Activated naive CD4-positive, alpha-beta T cell treated with anti-CD3 and anti-CD28 coated beads, Interleukin-2, amount 10 ng/mL, durations not matched to agents 7 days and 5 days (primary cell): ENCODE measurements around the gene UXS1.

ENCODE experiments used
- CTCF ChIA-PET: fragments of 350-600 bp; sonication (Branson Sonifier 250); formaldehyde crosslinking; loops from one replicate; lab custom pipeline; 2021; ENCODE audit warnings: antibody characterized with exemption; lab: Charles Lee
- DNase-seq: peaks from one replicate; pipeline ENCODE4 v3.0.0-alpha.2; 2020
- H3K27ac Mint-ChIP-seq: one replicate; pipeline ENCODE4 v1.8.0; 2021; ENCODE audit warnings: mild to moderate bottlenecking, moderate library complexity, mixed read lengths
- H3K27me3 Mint-ChIP-seq: one replicate; pipeline ENCODE4 v1.8.0; 2021; ENCODE audit warnings: mild to moderate bottlenecking, mixed read lengths
- H3K36me3 Mint-ChIP-seq: one replicate; pipeline ENCODE4 v1.8.0; 2021; ENCODE audit warnings: mixed read lengths
- H3K4me1 Mint-ChIP-seq: one replicate; pipeline ENCODE4 v1.8.0; 2021; ENCODE audit warnings: mixed read lengths
- H3K4me3 Mint-ChIP-seq: one replicate; pipeline ENCODE4 v1.8.0; 2021; ENCODE audit warnings: mild to moderate bottlenecking, moderate library complexity, mixed read lengths
- H3K9me3 Mint-ChIP-seq: one replicate; pipeline ENCODE4 v1.8.0; 2021; ENCODE audit warnings: mixed read lengths

The UXS1 gene

GRCh38 chr2:106181064-106181463 is 13.0 kb downstream of the UXS1 start:
- no peaks in the 10 kb centered on the region for H3K9me3 Mint-ChIP-seq
- no peak overlapping the region for H3K27ac Mint-ChIP-seq
- no peak overlapping the region for H3K4me3 Mint-ChIP-seq
- no peak for DNase-seq
- peaks cover 52% of the 10 kb centered on the region for H3K4me1 Mint-ChIP-seq
- H3K27me3 Mint-ChIP-seq, result no peaks in the 10 kb centered on the region
- CTCF ChIA-PET, result interaction anchor here (0.6 kb wide), 1 partner anchor 12 kb away, joined by 3 read pairs; no protein-coding TSS in a partner anchor
- H3K36me3 Mint-ChIP-seq, result peaks cover 32% of the 10 kb centered on the region

DNA sequence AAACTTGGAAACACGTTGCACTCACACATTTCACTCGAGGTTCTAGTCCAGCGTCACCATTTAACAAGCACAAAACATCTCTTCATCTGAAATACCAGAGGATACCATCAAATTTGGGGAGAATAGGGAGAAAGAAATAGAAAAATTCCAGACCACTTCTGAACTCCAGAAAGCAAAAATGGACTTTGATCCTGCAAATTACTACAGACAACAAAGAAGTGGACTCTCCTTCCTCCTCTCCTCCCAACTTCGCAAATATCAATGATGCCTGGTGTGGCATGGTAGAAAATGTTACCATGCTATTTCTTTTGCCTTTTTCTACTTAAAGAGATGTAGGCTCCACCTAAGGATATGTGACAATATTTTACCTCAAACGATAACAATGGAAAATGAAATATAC is 13.5 kb downstream of the UXS1 start:
- CTCF ChIA-PET, result no interaction called here
- no peaks in the 10 kb centered on the region for H3K27me3 Mint-ChIP-seq

GRCh38 chr2:106178716-106179115 is 15.4 kb downstream of the UXS1 start:
- no peak for DNase-seq
- Mint-ChIP-seq H3K4me1 (peaks cover 39% of the 10 kb centered on the region), H3K27me3 (no peaks in the 10 kb centered on the region), H3K4me3 (no peak overlapping the region), H3K36me3 (peaks cover 20% of the 10 kb centered on the region), H3K27ac (no peak overlapping the region), H3K9me3 (no peaks in the 10 kb centered on the region)
- CTCF ChIA-PET, result no interaction called here

More for the DNA sequence above, 13.5 kb downstream of the UXS1 start:
- no peak for DNase-seq
- H3K4me3 Mint-ChIP-seq, result no peak overlapping the region
- H3K4me1 Mint-ChIP-seq, result peaks cover 52% of the 10 kb centered on the region
- H3K27ac Mint-ChIP-seq, result no peak overlapping the region
- H3K9me3 Mint-ChIP-seq, result no peaks in the 10 kb centered on the region
- H3K36me3 Mint-ChIP-seq, result peaks cover 28% of the 10 kb centered on the region

- no peak overlapping the region for H3K27ac Mint-ChIP-seq
- DNase-seq, result no peak
- peaks cover 33% of the 10 kb centered on the region for H3K4me1 Mint-ChIP-seq
- no peaks in the 10 kb centered on the region for H3K9me3 Mint-ChIP-seq
- no peaks in the 10 kb centered on the region for H3K27me3 Mint-ChIP-seq
- CTCF ChIA-PET, result no interaction called here
- peaks cover 18% of the 10 kb centered on the region for H3K36me3 Mint-ChIP-seq
- H3K4me3 Mint-ChIP-seq, result no peak overlapping the region
Observed at GRCh38 chr2:106177581-106177980, 16.5 kb downstream of the UXS1 start.

- H3K27me3 Mint-ChIP-seq, result no peaks in the 10 kb centered on the region
- H3K4me1 Mint-ChIP-seq, result peaks cover 24% of the 10 kb centered on the region
- peak overlapping the region; percentile 30 for H3K27ac Mint-ChIP-seq
- peaks cover 13% of the 10 kb centered on the region for H3K36me3 Mint-ChIP-seq
- no peak overlapping the region for H3K4me3 Mint-ChIP-seq
- CTCF ChIA-PET, result no interaction called here
- no peak for DNase-seq
- H3K9me3 Mint-ChIP-seq, result no peaks in the 10 kb centered on the region
Observed at GRCh38 chr2:106176446-106177099, 17.5 kb downstream of the UXS1 start.

DNA sequence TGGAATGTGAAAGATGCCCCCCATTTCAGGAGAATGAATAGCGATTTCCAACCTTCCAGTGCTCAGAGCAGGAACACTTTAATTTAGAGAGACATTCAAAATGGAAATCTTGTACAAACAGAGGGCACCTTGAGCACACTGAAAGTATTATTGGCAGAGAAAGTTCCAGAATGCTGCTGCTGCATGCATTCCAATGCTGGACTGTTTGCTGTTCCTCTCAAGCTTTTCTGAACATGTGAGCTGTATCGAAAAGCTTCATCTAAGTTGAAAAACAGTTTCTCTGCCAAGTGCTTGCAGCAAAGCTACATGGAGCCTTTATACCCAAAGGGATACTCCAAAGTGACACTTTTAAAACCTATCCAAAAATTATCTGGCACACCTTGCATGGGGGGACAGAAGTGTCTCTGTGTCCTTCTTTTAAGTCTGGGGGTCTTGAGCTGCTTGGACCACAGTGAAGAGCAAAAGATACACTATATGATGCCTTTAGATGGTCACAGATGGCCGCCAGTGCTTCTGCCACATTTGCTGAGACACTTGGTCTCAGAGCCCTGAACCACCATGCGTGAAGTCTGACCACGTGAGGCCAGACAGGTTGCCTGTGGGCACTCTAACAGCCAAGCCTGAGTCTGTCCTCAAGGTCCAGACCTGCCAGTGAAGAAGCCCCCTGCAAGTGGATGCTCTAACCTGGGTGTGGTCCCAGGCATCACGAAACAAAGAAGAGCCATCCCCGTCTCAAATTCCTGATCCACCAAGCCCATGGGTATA is 18.8 kb downstream of the UXS1 start:
- Mint-ChIP-seq H3K27ac (no peak overlapping the region), H3K36me3 (peaks cover 15% of the 10 kb centered on the region), H3K9me3 (no peaks in the 10 kb centered on the region), H3K4me3 (no peak overlapping the region), H3K4me1 (peaks cover 25% of the 10 kb centered on the region), H3K27me3 (no peaks in the 10 kb centered on the region)
- CTCF ChIA-PET, result no interaction called here
- DNase-seq, result no peak

- CTCF ChIA-PET, result no interaction called here
- H3K4me3 Mint-ChIP-seq, result no peak overlapping the region
- no peak overlapping the region for H3K27ac Mint-ChIP-seq
- H3K36me3 Mint-ChIP-seq, result peaks cover 21% of the 10 kb centered on the region
- no peaks in the 10 kb centered on the region for H3K27me3 Mint-ChIP-seq
- H3K4me1 Mint-ChIP-seq, result peaks cover 25% of the 10 kb centered on the region
- DNase-seq, result no peak
- no peaks in the 10 kb centered on the region for H3K9me3 Mint-ChIP-seq
Observed at GRCh38 chr2:106174056-106174455, 20.0 kb downstream of the UXS1 start.

DNA sequence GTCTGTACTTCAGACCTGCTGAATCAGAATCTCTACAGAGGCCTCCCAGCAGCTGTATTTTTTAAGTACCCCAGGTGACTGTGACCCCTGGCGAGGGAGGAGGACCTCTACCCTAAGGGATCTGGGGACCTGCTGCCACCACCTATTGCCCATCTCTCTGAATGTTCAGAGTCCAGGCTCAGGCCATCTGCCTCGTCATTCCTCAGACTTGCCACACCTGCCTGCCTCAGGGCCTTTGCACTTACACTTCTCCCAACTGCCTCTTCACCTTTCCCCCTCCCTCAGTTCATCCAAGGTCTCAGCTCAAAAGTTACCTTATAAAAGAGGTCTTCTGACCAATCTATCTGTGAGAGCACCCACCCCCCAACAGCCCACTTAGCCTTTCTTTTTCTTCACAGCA is 21.5 kb downstream of the UXS1 start:
- Mint-ChIP-seq H3K4me3 (no peak overlapping the region), H3K27me3 (no peaks in the 10 kb centered on the region), H3K9me3 (no peaks in the 10 kb centered on the region), H3K36me3 (peaks cover 20% of the 10 kb centered on the region), H3K4me1 (peaks cover 29% of the 10 kb centered on the region), H3K27ac (no peak overlapping the region)
- CTCF ChIA-PET, result interaction anchor here (1.3 kb wide), 1 partner anchor 10 kb away, joined by 3 read pairs; no protein-coding TSS in a partner anchor
- no peak for DNase-seq

GRCh38 chr2:106168657-106169056 is 25.4 kb downstream of the UXS1 start:
- Mint-ChIP-seq H3K36me3 (peaks cover 32% of the 10 kb centered on the region), H3K4me3 (no peak overlapping the region), H3K9me3 (no peaks in the 10 kb centered on the region), H3K4me1 (peaks cover 51% of the 10 kb centered on the region), H3K27me3 (no peaks in the 10 kb centered on the region), H3K27ac (no peak overlapping the region)
- no peak for DNase-seq
- CTCF ChIA-PET, result no interaction called here

DNA sequence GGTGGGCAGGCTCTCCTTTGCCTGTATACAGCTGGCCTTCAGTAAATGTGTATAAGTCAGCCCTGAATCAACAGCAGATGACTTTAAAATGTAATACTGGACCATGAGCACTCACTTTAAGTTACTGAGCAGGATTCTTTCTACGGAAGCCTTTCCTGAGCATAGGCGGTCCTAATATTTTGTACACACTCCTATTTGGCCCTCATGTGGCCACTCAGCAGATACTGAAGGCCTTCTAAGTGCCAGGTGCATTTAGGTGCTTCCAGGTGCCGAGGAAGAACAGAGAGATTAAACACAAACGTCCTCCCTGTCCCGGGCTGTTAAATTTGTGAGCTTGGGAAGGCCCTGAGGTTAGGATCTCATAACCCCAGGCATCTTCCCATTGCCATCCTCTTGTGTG is 27.0 kb downstream of the UXS1 start:
- Mint-ChIP-seq H3K27ac (peak overlapping the region; percentile 3), H3K4me1 (peaks cover 59% of the 10 kb centered on the region), H3K36me3 (peaks cover 40% of the 10 kb centered on the region), H3K4me3 (no peak overlapping the region), H3K9me3 (no peaks in the 10 kb centered on the region), H3K27me3 (no peaks in the 10 kb centered on the region)
- CTCF ChIA-PET, result interaction anchor here (1.4 kb wide), 1 partner anchor 58 kb away, joined by 3 read pairs; no protein-coding TSS in a partner anchor
- DNase-seq, result no peak

- no peak overlapping the region for H3K27ac Mint-ChIP-seq
- H3K4me1 Mint-ChIP-seq, result peaks cover 74% of the 10 kb centered on the region
- no peak for DNase-seq
- no peak overlapping the region for H3K4me3 Mint-ChIP-seq
- H3K36me3 Mint-ChIP-seq, result peaks cover 49% of the 10 kb centered on the region
- no peaks in the 10 kb centered on the region for H3K27me3 Mint-ChIP-seq
- CTCF ChIA-PET, result no interaction called here
- H3K9me3 Mint-ChIP-seq, result no peaks in the 10 kb centered on the region
Observed at GRCh38 chr2:106165561-106165960, 28.5 kb downstream of the UXS1 start.

- Mint-ChIP-seq H3K9me3 (no peaks in the 10 kb centered on the region), H3K27ac (peak overlapping the region; percentile 86)
Observed at GRCh38 chr2:106165029-106165428, 29.1 kb downstream of the UXS1 start.

DNA sequence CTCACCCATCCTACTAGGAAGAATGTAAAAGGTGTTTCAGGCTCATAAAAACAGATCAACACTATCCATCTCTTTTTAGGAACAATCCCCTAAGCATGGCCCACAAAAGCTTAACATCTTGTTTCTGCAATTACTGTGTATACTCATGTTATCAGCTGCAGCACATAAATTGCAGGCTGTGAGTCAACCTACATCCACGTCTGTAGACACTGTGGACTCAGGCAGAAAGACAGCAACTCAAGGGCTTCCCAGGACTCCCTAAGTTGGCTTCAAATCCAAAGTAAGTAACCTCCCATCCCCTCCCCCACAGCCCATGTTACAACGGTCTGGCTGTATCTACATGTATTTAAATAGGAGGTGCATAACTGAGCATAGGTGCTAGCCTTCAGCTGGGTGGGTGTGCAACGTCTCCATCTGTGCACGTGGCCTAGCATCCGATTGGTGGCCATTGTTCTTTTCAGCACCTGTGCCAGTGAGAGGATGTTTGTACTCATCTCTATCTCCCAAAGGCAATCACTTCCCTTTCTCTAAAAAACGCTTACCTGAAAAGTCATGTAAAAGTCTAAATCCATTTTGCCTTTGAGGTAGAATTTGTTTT is 30.1 kb downstream of the UXS1 start:
- Mint-ChIP-seq H3K9me3 (no peaks in the 10 kb centered on the region), H3K36me3 (peaks cover 51% of the 10 kb centered on the region), H3K27me3 (no peaks in the 10 kb centered on the region), H3K4me1 (peaks cover 74% of the 10 kb centered on the region), H3K4me3 (no peak overlapping the region), H3K27ac (peak overlapping the region; percentile 86)
- no peak for DNase-seq
- CTCF ChIA-PET, result interaction anchor here (1.3 kb wide), 1 partner anchor 25 kb away, joined by 4 read pairs; no protein-coding TSS in a partner anchor

More at GRCh38 chr2:106165029-106165428, 29.1 kb downstream of the UXS1 start:
- Mint-ChIP-seq H3K27me3 (no peaks in the 10 kb centered on the region), H3K36me3 (peaks cover 50% of the 10 kb centered on the region), H3K4me3 (no peak overlapping the region), H3K4me1 (peaks cover 74% of the 10 kb centered on the region)
- CTCF ChIA-PET, result interaction anchor here (1.3 kb wide), 1 partner anchor 26 kb away, joined by 4 read pairs; no protein-coding TSS in a partner anchor
- no peak for DNase-seq
